Loucy (cell line): ENCODE measurements around the gene CCDC171.

ENCODE experiments used
- H2AFZ ChIP-seq: fragments of 200-600 bp; sonication (generic); 2 replicates; pipeline ENCODE4 v1.6.0; 2016; ENCODE audit warnings: antibody characterized with exemption, mild to moderate bottlenecking, low read length, moderate library complexity
- H3F3A ChIP-seq: fragments of 200-600 bp; 2 replicates; pipeline ENCODE4 v1.6.0; 2016; ENCODE audit warnings: antibody characterized with exemption, low read depth, mild to moderate bottlenecking
- H3K27me3 ChIP-seq: fragments of 200-600 bp; sonication (generic); 2 replicates; pipeline ENCODE4 v1.6.1; 2014; ENCODE audit warnings: low read length, mild to moderate bottlenecking; ENCODE audit not compliant: insufficient read depth, poor library complexity, severe bottlenecking
- H3K36me3 ChIP-seq: fragments of 200-600 bp; sonication (generic); 2 replicates; pipeline ENCODE4 v1.6.1; 2016; ENCODE audit warnings: low read length; ENCODE audit not compliant: insufficient read depth
- H3K4me1 ChIP-seq: fragments of 200-600 bp; sonication (generic); 2 replicates; pipeline ENCODE4 v1.5.1; 2014; ENCODE audit warnings: low read length, mild to moderate bottlenecking; ENCODE audit not compliant: insufficient read depth, poor library complexity, severe bottlenecking
- H3K4me2 ChIP-seq: fragments of 200-600 bp; sonication (generic); 2 replicates; pipeline ENCODE4 v1.6.0; 2014; ENCODE audit warnings: antibody characterized with exemption, low read length, low read depth, mild to moderate bottlenecking; ENCODE audit not compliant: poor library complexity, severe bottlenecking
- H3K4me3 ChIP-seq: fragments of 200-600 bp; sonication (generic); 2 replicates; pipeline ENCODE4 v1.5.1; 2014; ENCODE audit warnings: low read length, mild to moderate bottlenecking, mixed read lengths; ENCODE audit not compliant: poor library complexity, severe bottlenecking
- H3K79me2 ChIP-seq: fragments of 200-600 bp; sonication (generic); 2 replicates; pipeline ENCODE4 v1.6.1; 2014; ENCODE audit warnings: low read length; ENCODE audit not compliant: insufficient read depth
- H3K9ac ChIP-seq: fragments of 200-600 bp; sonication (generic); 2 replicates; pipeline ENCODE4 v1.6.0; 2014; ENCODE audit warnings: mild to moderate bottlenecking, low read depth, low read length, moderate library complexity; ENCODE audit not compliant: poor library complexity, severe bottlenecking
- H3K9me2 ChIP-seq: fragments of 200-600 bp; sonication (generic); replicated peaks from 2 replicates; pipeline ENCODE4 v1.6.1; 2016; ENCODE audit warnings: low read depth, low read length, mixed read lengths
- H3K9me3 ChIP-seq: fragments of 200-600 bp; sonication (generic); 2 replicates; pipeline ENCODE4 v1.6.1; 2014; ENCODE audit warnings: mild to moderate bottlenecking, antibody characterized with exemption, low read length, low read depth; ENCODE audit not compliant: insufficient read depth
- H4K20me1 ChIP-seq: fragments of 200-600 bp; sonication (generic); 2 replicates; pipeline ENCODE4 v1.6.0; 2014; ENCODE audit warnings: antibody characterized with exemption, low read length, mild to moderate bottlenecking; ENCODE audit not compliant: insufficient read depth, poor library complexity, severe bottlenecking
- CTCF ChIP-seq: fragments of 200-600 bp; sonication (generic); conservative IDR thresholded peaks from 2 replicates; pipeline ENCODE4 v1.5.1; 2014; ENCODE audit warnings: mild to moderate bottlenecking, antibody characterized with exemption, low read length
- EZH2phosphoT487 ChIP-seq: fragments of 200-600 bp; IDR thresholded peaks from 2 replicates; pipeline ENCODE4 v1.6.1; 2018; ENCODE audit warnings: antibody characterized with exemption, mild to moderate bottlenecking, moderate library complexity, borderline replicate concordance

Gene CCDC171

DNA sequence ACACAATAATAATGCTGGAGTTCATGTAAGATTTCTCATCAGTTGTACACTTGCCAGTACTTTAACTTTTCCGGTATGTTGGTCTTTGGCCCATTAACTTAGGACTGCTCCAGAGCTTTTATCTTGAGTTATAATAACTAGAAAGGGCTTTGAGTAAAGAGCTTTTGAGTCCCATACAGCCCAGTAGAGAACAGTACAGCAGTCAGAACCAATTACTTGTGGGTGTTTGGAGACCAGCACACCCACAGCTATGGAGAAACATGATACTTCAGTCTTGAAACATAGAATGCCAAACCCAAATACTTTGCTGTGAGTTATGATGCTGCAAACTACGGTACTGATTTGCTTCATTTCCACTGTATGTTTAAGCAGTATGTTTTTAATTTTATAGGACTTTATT is 374.3 kb downstream of the CCDC171 start:
- Histone ChIP-seq H3K36me3 (0 out of 2 replicates have a peak, but pooled peaks cover 3% of the 10 kb centered on the region), H4K20me1 (no peaks in the 10 kb centered on the region), H3K4me3 (no peak overlapping the region), H3K4me1 (no peaks in the 10 kb centered on the region), H3K9me2 (no peaks in the 10 kb centered on the region), H2AFZ (no peak overlapping the region), H3K27me3 (no peaks in the 10 kb centered on the region), H3K9me3 (peaks cover 6% of the 10 kb centered on the region; the same call in 1 of the 2 replicates), H3K9ac (no peak overlapping the region), H3K4me2 (no peak overlapping the region), H3F3A (no peaks in the 10 kb centered on the region), H3K79me2 (no peaks in the 10 kb centered on the region)
- TF ChIP-seq CTCF (no peak), EZH2phosphoT487 (no peak)

GRCh38 chr9:15935661-15936305 is 382.9 kb downstream of the CCDC171 start:
- Histone ChIP-seq H3K36me3 (0 out of 2 replicates have a peak, but pooled peaks cover 3% of the 10 kb centered on the region), H3K79me2 (no peaks in the 10 kb centered on the region), H3K27me3 (no peaks in the 10 kb centered on the region), H3K4me1 (no peaks in the 10 kb centered on the region), H3K4me3 (no peak overlapping the region), H3K9me3 (peaks cover 6% of the 10 kb centered on the region; the same call in 1 of the 2 replicates), H3K4me2 (no peak overlapping the region), H3K9me2 (no peaks in the 10 kb centered on the region), H2AFZ (no peak overlapping the region), H3F3A (no peaks in the 10 kb centered on the region), H3K9ac (no peak overlapping the region), H4K20me1 (no peaks in the 10 kb centered on the region)
- TF ChIP-seq CTCF: no peak
- no peak for TF ChIP-seq EZH2phosphoT487

- H3K36me3 ChIP-seq: 0 out of 2 replicates have a peak, but pooled peaks cover 3% of the 10 kb centered on the region
- no peak overlapping the region for H3K9ac ChIP-seq
- no peak overlapping the region for H3K4me2 ChIP-seq
- H2AFZ ChIP-seq: no peak overlapping the region
- no peaks in the 10 kb centered on the region for H3K79me2 ChIP-seq
- no peaks in the 10 kb centered on the region for H3K27me3 ChIP-seq
- TF ChIP-seq CTCF: no peak
- no peak for TF ChIP-seq EZH2phosphoT487
- H4K20me1 ChIP-seq: no peaks in the 10 kb centered on the region
- no peaks in the 10 kb centered on the region for H3K9me2 ChIP-seq
- no peaks in the 10 kb centered on the region for H3F3A ChIP-seq
- no peak overlapping the region for H3K4me3 ChIP-seq
- no peaks in the 10 kb centered on the region for H3K4me1 ChIP-seq
- peaks cover 6% of the 10 kb centered on the region; the same call in 1 of the 2 replicates for H3K9me3 ChIP-seq
Measured at GRCh38 chr9:15936306-15936921, 383.6 kb downstream of the CCDC171 start.
